Stimulated activated CD8-positive, alpha-beta memory T cell treated with anti-CD3 and anti-CD28 coated beads, Interleukin-15, amount 100 ng/mL, for 1 hour (primary cell): ENCODE results near the gene PIPOX.

Experiments
- DNase-seq: peaks from one replicate; pipeline ENCODE4 v3.0.0-alpha.2; 2020; ENCODE audit warnings: low read depth

PIPOX gene

GRCh38 chr17:29019475-29020181, 23.3 kb upstream of the PIPOX start:
- no peak for DNase-seq

GRCh38 chr17:29020576-29020975, 22.4 kb upstream of the PIPOX start:
- no peak for DNase-seq

- no peak for DNase-seq
Observed at GRCh38 chr17:29021226-29021625, 21.7 kb upstream of the PIPOX start.

GRCh38 chr17:29022074-29022473, 20.9 kb upstream of the PIPOX start:
- DNase-seq = no peak

GRCh38 chr17:29024316-29024952, 18.5 kb upstream of the PIPOX start:
- DNase-seq = no peak

- no peak for DNase-seq
Observed at GRCh38 chr17:29031488-29031887, 11.5 kb upstream of the PIPOX start.

GRCh38 chr17:29032013-29032856, 10.7 kb upstream of the PIPOX start:
- no peak for DNase-seq

GRCh38 chr17:29032857-29033197, 10.1 kb upstream of the PIPOX start:
- no peak for DNase-seq

- no peak for DNase-seq
Observed at GRCh38 chr17:29034510-29034909, 8.4 kb upstream of the PIPOX start.

- DNase-seq = no peak
Observed at GRCh38 chr17:29036584-29036983, 6.4 kb upstream of the PIPOX start.

GRCh38 chr17:29037739-29038084, 5.2 kb upstream of the PIPOX start:
- DNase-seq = no peak

- DNase-seq = no peak
Observed at GRCh38 chr17:29038085-29038795, 4.7 kb upstream of the PIPOX start.

- DNase-seq = no peak
Observed at GRCh38 chr17:29039764-29040598, 3.0 kb upstream of the PIPOX start.

GRCh38 chr17:29041091-29041490, 1.9 kb upstream of the PIPOX start:
- no peak for DNase-seq

- DNase-seq = no peak
Observed at GRCh38 chr17:29041571-29041970, 1.4 kb upstream of the PIPOX start.

- no peak for DNase-seq
Observed at GRCh38 chr17:29042026-29042678, 789 bp upstream of the PIPOX start.

GRCh38 chr17:29043539-29044145, 701 bp downstream of the PIPOX start:
- no peak for DNase-seq

- no peak for DNase-seq
Observed at GRCh38 chr17:29045026-29045425, 2.1 kb downstream of the PIPOX start.

- no peak for DNase-seq
Observed at GRCh38 chr17:29045734-29046472, 3.0 kb downstream of the PIPOX start.

- no peak for DNase-seq
Observed at GRCh38 chr17:29046473-29046839, 3.5 kb downstream of the PIPOX start.
